Thyroid gland (tissue), 4 donors: ENCODE measurements around the gene SPTB. TPM values are rescaled to one million over a fixed set of nuclear protein-coding genes. Genes with fewer than 3 reads are reported as not detected.
A peak's percentile ranks its signal among the peaks of the same experiment; 100 is the strongest.

Experiments
- DNase-seq, 2 donors: peaks; one replicate each; pipeline ENCODE4 v3.0.0-alpha.2; 2019
- H3K27ac ChIP-seq, 3 donors: fragments of 200-600 bp; sonication (generic); 1 replicate in 2 of 3; 2 replicates in 1 of 3; pipeline ENCODE4 v1.5.1; 2016 to 2019; ENCODE audit warnings: mild to moderate bottlenecking in 1 of 3, moderate library complexity in 1 of 3
- H3K27me3 ChIP-seq: fragments of 200-600 bp; sonication (generic); one replicate; pipeline ENCODE4 v1.5.1; 2019
- H3K36me3 ChIP-seq, 2 donors: fragments of 200-600 bp; sonication (generic); one replicate each; pipeline ENCODE4 v1.5.1; 2016 to 2019
- H3K4me1 ChIP-seq, 2 donors: fragments of 200-600 bp; sonication (generic); one replicate each; pipeline ENCODE4 v1.5.1; 2017 to 2019
- H3K4me3 ChIP-seq, 3 donors: fragments of 200-600 bp; sonication (generic); replicated peaks in 1 of 3; 1 replicate in 2 of 3; 2 replicates in 1 of 3; pipeline ENCODE4 v1.5.1; 2016; ENCODE audit warnings: mild to moderate bottlenecking in 1 of 3
- H3K9me3 ChIP-seq: fragments of 200-600 bp; sonication (generic); one replicate; pipeline ENCODE4 v1.5.1; 2017
- POLR2A ChIP-seq, 2 donors: fragments of 450-650 bp; IDR thresholded peaks; one replicate each; pipeline ENCODE4 v1.6.1; 2017; ENCODE audit warnings: antibody characterized with exemption in 2 of 2, mild to moderate bottlenecking in 2 of 2, moderate library complexity in 1 of 2
- WGBS, 2 donors: methylation state at CpG; one replicate each; pipeline ENCODE4 v1.1.5; 2017; 5-methylcytosine and 5-hydroxymethylcytosine counted together
- intact Hi-C: fragments of 100-400 bp; cut with DNase I; formaldehyde crosslinking; loops from one replicate; pipeline ENCODE4 v1.15.1; 2023
- total RNA-seq, 4 donors: library from RNA; depleted of rRNA; stranded (reverse); fragments of >200 nt; gene quantifications; one replicate each; pipeline ENCODE4 v1.2.3, GENCODE V29; 2016
- TF ChIP-seq, protein P1 (sequence below), 6 experiments: fragments of 200-600 bp in 3 of 6; fragments of 450-650 bp in 3 of 6; sonication (generic) in 3 of 6; IDR thresholded peaks; one replicate each; pipeline ENCODE4 v1.5.1; 2016 to 2019; ENCODE audit warnings: antibody characterized with exemption in 6 of 6, mild to moderate bottlenecking in 2 of 6, inconsistent platforms in 1 of 6, moderate library complexity in 1 of 6

Gene SPTB
- total RNA-seq, 4 donors from 2014 or later: 0.33 to 1.9 (median 0.61) TPM

DNA sequence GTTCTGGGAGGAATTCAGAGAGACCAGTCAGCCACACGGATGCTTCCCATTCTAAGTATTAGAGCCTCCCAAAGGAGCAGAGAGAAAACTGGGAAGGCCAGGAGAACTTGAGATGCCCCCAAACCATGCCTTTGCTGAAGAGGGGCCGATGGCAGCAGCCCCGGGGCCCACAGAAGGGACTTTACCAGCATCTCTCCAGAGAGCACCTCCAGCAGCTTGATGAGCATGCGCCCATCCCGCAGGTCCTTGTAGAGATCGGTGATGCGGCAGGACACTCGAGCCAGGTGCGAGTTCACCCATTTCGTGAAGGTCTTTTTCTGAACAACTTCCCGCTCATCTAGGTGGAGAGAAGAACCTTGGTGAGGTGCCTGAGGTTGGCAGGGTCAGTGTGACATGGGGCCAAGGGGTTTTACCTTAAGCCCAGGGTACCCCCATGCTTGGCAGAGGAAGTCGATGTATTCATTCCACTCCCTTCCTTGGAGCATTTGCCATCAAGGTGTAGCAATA lies 74.9 kb downstream of the SPTB start:
- H3K27ac ChIP-seq: no peak overlapping the region
- no peak overlapping the region for H3K4me3 ChIP-seq
- 90 to 93% methylated on average over 12 of the region's 12 CpGs for WGBS, 2 donors
- H3K27me3 ChIP-seq: no peaks in the 10 kb centered on the region
- no peaks in the 10 kb centered on the region for H3K36me3 ChIP-seq
- no peaks in the 10 kb centered on the region for H3K4me1 ChIP-seq
- intact Hi-C loops: no loop called here
- TF ChIP-seq POLR2A (IDR thresholded peaks at IDR 0.05): no peak
- TF ChIP-seq, protein P1, sequence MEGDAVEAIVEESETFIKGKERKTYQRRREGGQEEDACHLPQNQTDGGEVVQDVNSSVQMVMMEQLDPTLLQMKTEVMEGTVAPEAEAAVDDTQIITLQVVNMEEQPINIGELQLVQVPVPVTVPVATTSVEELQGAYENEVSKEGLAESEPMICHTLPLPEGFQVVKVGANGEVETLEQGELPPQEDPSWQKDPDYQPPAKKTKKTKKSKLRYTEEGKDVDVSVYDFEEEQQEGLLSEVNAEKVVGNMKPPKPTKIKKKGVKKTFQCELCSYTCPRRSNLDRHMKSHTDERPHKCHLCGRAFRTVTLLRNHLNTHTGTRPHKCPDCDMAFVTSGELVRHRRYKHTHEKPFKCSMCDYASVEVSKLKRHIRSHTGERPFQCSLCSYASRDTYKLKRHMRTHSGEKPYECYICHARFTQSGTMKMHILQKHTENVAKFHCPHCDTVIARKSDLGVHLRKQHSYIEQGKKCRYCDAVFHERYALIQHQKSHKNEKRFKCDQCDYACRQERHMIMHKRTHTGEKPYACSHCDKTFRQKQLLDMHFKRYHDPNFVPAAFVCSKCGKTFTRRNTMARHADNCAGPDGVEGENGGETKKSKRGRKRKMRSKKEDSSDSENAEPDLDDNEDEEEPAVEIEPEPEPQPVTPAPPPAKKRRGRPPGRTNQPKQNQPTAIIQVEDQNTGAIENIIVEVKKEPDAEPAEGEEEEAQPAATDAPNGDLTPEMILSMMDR (IDR thresholded peaks at IDR 0.05): no peak
- H3K9me3 ChIP-seq: no peaks in the 10 kb centered on the region
- DNase-seq: no peak

DNA sequence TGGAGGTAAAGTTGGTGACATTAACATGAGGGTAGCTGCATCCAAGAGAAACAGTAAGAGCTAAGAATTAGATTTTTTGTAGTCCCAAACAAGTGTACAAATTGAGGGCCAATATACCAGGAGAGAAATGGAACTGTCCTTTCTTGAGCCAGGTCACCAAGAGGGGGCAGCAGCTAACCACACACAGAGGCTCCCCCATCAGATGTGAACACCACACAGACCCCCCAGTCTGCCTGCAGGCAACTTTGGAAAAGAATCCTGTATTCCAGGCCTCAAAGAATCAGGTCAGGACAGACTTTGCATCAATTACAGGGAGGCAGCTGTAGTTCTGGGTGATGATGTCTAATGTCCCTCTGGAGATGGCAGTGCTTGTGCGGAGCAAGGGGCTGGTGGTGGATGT lies 77.9 kb downstream of the SPTB start:
- intact Hi-C loops: no loop called here
- Histone ChIP-seq H3K4me1 (no peaks in the 10 kb centered on the region), H3K9me3 (no peaks in the 10 kb centered on the region), H3K27me3 (no peaks in the 10 kb centered on the region), H3K27ac (no peak overlapping the region), H3K36me3 (no peaks in the 10 kb centered on the region), H3K4me3 (no peak overlapping the region)
- no peak for TF ChIP-seq POLR2A (IDR thresholded peaks at IDR 0.05)
- TF ChIP-seq, protein P1 (IDR thresholded peaks at IDR 0.05): no peak
- 100% methylated on average over 1 of the region's 1 CpG for WGBS, 2 donors
- no peak for DNase-seq

DNA sequence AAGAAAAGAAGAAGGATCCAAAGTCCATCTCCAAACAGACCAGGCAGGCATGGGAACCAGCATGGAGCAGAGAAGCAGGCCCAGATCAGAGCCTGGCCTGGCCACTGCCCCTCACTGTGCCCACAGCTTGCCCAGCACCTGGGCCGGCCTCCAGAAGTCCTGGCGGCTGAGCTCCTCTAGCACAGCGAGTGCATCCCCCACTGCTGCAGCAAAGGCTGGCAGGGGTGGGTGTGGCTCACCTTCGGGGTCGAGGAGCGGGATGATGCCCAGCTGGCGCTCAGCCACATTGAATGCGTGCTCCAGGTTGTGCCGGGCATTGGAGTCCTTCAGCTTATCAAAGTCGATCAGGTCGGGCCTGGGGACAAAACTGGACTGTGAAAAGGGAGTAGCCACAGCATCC lies 78.7 kb downstream of the SPTB start:
- no peaks in the 10 kb centered on the region for H3K36me3 ChIP-seq
- TF ChIP-seq, protein P1 (IDR thresholded peaks at IDR 0.05): no peak
- no peak for TF ChIP-seq POLR2A (IDR thresholded peaks at IDR 0.05)
- H3K9me3 ChIP-seq: no peaks in the 10 kb centered on the region
- no peaks in the 10 kb centered on the region for H3K27me3 ChIP-seq
- H3K27ac ChIP-seq: no peak overlapping the region
- 87 to 88% methylated on average over 11 of the region's 11 CpGs for WGBS, 2 donors
- intact Hi-C loops: no loop called here
- DNase-seq: no peak
- no peak overlapping the region for H3K4me3 ChIP-seq
- H3K4me1 ChIP-seq: no peaks in the 10 kb centered on the region

DNA sequence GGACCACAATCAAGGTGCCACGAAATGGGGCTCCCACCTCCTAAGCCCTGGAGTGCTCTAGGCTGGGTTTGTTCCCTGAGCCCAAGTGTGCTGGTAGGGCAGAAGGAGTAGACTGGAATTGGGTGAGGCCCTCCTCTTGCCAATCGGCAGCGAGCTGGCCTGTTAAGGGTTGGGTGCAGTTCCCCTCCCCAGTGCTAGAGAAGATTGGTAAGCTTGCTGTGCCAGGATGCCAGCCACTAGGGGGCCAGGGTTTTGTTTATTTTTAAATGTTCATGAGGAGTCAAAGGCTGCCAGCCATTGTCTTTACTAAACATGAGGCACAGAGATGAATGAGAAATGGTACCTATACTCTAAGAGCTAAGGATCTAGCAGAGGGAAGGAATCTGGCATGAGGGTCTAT lies 79.7 kb downstream of the SPTB start:
- peak; percentile 68 to 73 for DNase-seq
- Histone ChIP-seq H3K9me3 (no peaks in the 10 kb centered on the region), H3K4me3 (no peak overlapping the region), H3K4me1 (no peaks in the 10 kb centered on the region), H3K27ac (no peak overlapping the region), H3K27me3 (no peaks in the 10 kb centered on the region), H3K36me3 (no peaks in the 10 kb centered on the region)
- intact Hi-C loops: no loop called here
- TF ChIP-seq, protein P1 (IDR thresholded peaks at IDR 0.05): peak; percentile 30 to 57 (median 47)
- TF ChIP-seq POLR2A (IDR thresholded peaks at IDR 0.05): no peak
- WGBS, 2 donors: 54 to 56% methylated on average over 3 of the region's 3 CpGs

DNA sequence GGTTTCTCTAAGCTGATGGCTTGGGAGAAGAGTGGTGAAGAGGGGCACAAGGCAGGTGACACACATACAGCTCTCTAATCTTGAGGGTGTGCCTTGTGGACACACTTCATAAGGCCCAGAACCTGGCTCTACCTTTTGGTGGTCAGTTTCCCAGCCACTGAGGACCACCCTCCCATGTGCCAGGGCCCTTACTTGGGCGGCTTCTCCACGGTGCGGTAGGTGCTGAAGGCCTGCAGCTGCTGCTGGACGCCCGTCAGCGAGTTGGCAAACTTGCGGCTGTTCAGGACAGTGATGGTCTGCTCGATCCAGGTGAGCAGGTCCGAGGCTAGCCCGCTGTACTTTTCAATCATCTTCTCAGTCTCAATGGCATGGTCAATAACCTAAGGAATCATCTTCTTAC lies 80.2 kb downstream of the SPTB start:
- TF ChIP-seq, protein P1 (IDR thresholded peaks at IDR 0.05): no peak
- TF ChIP-seq POLR2A (IDR thresholded peaks at IDR 0.05): no peak
- no peaks in the 10 kb centered on the region for H3K36me3 ChIP-seq
- no peak for DNase-seq
- no peaks in the 10 kb centered on the region for H3K27me3 ChIP-seq
- intact Hi-C loops: no loop called here
- no peak overlapping the region for H3K4me3 ChIP-seq
- H3K4me1 ChIP-seq: no peaks in the 10 kb centered on the region
- no peaks in the 10 kb centered on the region for H3K9me3 ChIP-seq
- WGBS, 2 donors: 95 to 100% methylated on average over 3 to 7 of the region's 10 CpGs
- H3K27ac ChIP-seq: no peak overlapping the region
